CD4-positive, alpha-beta T cell treated with Interleukin-15 for 4 hours (primary cell): ENCODE results near the gene FAM117B.
"Not testable (repeated sequence)": the region's sequence is repeated elsewhere in the genome, so short reads cannot be mapped to it uniquely, and the experiment has no call there.

Source experiments
- DNase-seq: peaks from one replicate; pipeline ENCODE4 v3.0.0-alpha.2; 2020; ENCODE audit warnings: low spot score

The FAM117B gene

DNA sequence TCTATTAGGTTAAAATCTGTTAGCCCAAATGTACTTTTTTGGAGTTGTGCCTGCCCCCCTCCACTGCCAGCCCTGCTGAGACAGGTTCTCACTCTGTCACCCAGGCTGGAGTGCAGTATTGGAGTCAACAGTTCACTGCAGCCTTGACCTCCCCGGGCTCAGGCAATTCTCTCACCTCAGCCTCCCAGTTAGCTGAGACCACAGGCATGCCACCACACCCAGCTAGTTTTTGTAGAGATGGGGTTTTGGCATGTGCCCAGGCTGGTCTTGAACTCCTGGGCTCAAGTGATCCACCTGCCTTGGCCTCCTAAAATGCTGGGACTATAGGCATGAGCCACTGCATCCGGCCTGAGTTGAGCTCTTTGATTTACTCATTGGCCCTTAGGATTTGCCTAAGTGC, 126.1 kb downstream of the FAM117B start:
- DNase-seq = no peak

DNA sequence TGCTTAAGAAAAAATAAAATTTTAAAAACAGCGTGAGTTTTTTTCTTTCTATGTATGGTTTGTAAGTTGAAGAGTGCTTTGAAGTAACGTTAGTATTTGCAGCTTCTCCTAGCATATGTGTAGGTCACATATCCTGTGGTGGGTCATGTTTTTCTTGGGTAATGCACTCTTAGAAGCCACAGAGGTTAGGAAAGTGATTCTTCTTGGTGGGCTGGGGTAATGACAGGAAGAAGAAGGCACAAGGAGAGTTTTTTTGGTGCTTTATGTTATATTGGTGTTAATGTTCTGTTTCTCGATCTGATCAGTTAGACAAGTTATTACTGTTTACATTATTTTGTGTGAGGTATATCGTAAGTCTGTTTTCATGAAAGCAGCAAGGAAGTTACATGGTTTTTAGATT, 127.8 kb downstream of the FAM117B start:
- DNase-seq = no peak

DNA sequence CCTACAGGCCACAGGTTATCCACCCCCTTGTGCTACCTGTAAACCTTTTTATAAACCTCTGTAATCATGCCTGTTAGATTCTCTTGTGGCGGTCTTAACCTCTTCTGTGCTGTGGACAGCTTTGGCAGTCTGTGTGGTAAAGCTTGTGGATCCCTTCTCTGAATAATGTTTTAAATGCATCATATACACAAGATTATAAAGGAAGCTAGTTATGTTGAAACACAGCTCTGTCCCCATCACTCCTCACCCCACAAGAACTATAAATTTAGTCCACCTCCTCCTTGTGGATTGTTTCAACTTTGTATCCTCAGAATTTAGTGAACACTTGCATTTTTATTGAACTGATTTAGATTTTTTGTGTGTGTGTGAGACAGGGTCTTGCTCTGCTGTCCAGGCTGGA, 129.1 kb downstream of the FAM117B start:
- DNase-seq = no peak

DNA sequence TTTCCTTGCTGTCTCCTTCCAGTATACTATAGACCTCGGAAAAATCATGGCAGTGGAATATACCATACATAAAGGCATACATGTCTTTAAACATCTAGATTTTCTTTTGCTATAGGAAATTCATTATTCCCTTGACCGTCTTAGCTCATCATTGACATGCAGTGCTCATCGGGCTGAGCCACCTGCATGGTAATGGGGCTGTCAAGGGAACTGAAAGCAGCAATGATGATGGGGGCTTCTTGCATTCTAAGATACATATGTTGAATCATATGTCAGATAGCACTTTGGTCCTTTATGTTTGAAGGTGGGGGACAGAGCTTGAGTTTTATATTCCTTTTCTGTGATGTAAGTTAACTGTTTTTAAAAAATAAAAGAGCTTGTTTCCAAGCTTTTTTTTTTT, 130.2 kb downstream of the FAM117B start:
- no peak for DNase-seq

DNA sequence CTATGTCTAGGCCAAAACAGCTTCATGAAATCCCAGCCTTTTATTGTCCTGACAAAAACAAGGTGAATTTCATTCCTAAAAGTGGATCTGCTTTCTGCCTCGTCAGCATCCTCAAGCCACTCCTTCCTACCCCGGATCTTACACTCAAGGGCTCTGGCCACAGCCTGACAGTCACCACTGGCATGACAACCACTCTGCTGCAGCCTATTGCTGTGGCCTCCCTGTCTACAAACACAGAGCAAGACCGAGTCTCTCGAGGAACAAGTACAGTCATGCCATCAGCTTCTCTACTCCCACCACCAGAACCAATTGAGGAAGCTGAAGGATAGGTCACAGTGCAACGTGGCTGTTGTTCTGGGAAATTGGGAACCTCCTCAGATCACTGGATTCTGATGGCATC, 130.7 kb downstream of the FAM117B start:
- no peak for DNase-seq

DNA sequence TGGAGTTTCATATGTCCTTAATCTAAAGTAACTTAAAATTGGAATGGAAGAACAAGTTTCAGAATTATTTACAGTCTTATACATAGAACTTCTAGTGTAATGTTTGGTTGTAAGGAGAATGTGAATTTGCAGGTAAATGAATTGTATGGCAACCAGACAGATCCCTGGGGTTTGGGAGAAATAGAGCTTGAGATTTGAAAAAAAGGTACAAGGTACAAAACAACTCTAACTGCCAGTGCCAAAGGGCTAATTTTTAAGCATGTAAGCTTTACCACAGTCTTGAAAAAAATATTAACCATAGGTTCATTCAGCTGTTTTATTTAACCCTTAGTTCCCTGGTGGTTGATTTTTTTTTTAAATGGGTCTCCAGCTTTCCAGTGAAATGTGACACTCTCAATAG, 133.5 kb downstream of the FAM117B start:
- DNase-seq = no peak

DNA sequence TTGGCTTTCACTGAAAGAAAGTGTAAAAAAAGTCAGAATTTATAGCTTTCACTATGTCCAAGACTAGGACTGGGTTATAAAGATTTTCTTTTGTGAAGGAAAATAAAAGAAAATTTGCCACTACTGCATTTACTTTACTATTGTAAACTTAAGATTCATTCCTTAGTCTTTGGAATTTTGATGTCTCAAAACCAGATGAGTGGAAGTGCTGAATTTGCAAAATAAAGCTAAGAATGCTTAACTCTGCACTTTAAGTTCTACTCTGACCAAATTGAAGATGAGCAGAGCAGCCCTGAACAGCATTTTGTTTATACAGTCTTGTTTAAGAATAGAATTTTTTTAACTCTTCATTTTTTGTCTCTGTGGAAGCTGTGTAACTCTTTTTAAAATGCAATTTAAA, 134.4 kb downstream of the FAM117B start:
- DNase-seq = no peak

DNA sequence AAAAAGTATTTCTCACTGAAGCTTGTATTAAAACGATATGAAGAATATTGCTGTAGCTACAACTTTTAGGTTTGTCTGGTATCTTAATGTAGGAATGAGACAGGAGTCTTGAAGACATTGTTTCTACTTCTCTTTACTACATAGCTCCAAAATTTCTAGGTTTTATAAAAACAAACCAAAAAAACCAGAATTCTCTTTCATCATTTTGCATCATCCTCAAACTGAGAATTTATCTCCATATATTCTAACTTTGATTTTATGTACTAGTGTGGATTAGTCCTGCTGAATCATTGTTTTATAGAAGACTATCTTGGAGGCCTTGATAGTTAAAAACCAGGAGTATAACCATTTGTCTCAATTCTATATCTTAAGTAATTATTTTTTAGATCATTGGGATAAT, 136.6 kb downstream of the FAM117B start:
- DNase-seq = no peak

DNA sequence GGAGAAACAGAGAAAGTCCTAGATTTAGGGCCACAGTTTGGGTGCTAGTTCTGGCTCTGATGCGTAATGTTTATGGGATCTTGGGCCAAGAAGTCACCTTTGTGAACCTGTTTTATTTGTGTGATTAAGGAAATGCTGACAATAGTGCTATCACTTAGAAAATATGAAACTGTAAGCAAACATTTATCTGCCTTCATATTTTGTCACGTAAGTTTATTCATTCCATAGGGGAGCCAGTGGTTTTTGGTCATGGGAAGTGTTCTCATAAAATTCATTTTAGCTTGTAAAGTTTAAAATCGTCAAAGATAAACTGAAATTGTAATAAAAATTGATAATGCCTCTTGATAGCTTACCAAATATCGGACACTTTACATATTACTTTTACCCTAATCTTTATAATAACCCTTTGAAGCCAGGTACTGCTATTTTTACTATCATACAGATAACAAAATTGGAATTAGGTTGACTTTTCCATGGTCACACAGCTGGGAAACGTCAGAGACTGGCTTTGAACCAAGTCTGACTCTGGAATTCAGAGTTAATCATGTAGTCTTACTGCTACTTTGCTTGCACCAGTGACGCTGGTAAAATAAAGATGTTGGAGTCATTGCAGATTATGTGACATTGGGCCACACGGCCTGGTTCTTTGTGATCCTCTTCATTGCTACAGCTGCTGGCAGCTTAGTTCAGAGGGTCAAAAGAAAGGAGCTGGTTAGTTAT, 137.1 kb downstream of the FAM117B start:
- no peak for DNase-seq

DNA sequence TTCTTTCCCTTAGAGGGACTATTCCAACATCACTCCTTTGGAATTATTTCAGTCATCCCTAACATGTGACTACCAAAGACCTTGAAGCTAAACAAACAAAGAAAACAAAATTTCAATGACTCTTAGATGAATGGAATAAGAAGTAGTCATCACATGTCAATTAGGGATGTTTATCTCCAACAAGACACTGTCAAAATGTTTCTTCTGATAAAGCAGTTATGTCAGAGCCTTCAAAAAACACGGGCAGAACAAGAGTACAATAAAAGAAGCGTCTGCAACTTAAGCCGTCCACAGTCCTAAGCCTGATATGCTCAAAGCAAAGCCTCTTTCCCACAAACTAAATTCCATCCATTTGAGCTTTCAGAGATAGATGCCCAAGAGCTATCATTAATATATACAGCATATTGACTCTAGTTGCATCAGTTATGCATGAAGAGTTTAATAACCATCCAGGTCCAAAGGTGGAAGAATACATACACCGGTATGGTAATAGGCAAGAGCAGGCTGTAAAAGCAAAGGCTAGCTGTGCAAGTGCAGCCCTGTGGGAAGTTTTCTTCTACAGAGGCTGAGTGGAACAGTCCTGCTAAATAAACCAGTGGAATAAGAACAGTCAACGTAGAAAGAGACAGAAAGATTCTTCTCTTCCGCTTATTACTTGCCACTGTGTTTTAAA, 138.7 kb downstream of the FAM117B start:
- no peak for DNase-seq

DNA sequence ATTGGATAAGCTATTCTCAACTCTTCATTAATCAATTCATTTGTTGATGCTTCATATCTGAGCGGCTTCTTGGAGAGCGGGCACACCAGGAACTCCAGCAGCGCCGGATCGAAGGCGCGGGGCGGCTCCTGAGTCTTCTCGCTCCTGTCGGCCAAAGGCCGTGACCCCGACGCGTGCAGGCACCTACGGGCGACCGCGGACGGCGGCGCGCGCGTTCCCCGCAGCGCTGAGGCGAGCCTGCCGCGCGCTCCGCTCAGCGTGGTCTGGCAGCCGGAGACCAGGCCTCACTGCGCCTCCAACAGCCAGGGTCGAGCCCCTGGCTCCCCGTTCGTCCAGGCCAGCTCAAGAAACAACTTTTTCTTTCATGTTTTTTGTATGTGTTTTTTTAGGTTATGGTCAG, 139.3 kb downstream of the FAM117B start:
- no peak for DNase-seq

DNA sequence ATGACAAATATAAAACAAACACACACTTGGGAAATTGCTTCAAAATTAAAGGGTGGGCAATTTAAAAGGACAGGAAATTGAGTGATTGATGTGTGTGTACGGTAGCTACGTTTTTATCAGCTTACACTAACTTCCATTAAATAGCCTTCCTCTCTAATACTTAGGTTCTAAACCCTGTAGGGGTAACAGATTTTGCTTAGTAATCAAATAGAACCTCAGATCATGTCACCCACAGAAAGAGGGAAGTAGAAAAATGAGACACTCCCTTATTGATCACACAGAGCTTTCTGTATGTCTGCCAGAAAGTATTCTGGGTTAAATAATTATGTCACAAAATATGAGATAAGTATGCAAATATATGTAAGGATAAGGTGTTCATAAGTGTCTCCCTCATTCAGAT, 143.4 kb downstream of the FAM117B start:
- no peak for DNase-seq

DNA sequence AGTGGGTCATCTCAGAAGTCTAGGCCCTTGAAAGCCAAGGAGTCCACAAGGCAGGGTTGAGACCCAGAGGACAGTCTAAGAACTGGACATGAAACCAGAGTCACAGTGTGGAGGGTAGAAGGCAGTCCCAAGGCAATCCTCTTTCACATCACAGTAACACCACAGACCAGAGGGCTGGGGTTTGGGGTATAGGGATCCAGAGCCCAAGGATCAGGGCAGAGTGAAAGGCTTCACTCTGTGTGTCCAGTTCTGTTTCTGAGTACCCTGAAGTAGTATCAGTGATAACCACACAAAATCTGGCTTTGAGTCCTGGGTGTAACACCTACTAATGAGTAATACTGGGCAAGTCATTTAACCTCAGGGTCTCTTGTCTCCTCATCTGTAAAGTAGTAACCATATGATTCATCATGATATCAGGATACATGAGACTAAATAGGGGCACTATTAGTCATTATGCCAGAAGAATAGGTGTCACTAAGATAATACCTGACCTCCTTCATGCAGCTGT, 145.8 kb downstream of the FAM117B start:
- no peak for DNase-seq

DNA sequence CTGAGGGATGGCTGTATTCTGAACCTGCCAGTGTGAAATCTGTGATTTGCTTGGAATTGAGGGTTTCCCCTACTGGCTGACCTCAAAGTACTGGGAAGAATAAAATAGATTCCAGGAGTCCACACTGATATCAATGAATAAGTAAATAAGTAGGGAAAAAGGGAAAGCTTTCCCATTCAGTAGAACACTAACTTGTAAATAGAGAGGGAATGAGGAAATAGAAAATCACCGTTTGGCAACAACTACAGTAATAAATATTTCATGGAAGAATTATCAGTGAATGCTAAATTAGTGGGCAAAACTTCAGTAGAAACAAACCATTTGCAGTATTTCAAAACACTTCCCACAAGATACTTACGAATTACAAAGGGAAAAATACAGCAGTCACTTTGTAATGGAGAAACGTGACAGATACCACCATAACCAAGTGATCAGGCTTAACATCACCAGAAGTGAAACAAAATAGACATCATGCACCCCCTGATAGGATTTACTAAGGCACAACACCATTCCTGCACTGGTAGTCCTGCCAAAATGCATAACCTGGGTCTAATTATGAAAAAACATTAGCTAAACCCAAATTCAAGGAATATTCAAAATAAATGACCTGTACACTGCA, 148.3 kb downstream of the FAM117B start:
- DNase-seq = no peak

DNA sequence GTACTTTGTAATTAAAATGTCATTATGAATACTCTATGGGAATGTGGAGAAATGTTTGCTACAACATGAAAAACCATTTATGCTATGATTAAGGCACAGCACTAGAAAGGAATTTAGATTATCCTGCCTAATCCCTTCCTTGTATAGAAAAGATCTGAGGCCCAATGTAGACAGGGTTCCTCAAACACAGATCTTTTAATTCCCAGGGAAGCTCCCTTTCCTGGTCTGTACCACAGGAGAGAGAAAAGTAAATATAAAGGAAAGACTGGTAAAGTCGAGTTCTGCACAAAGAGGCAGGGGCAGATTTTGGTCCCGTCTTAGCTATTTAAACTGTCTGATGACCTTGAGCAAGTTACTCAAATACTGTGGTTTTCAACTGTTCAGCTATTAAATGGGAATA, 152.1 kb downstream of the FAM117B start:
- no peak for DNase-seq

DNA sequence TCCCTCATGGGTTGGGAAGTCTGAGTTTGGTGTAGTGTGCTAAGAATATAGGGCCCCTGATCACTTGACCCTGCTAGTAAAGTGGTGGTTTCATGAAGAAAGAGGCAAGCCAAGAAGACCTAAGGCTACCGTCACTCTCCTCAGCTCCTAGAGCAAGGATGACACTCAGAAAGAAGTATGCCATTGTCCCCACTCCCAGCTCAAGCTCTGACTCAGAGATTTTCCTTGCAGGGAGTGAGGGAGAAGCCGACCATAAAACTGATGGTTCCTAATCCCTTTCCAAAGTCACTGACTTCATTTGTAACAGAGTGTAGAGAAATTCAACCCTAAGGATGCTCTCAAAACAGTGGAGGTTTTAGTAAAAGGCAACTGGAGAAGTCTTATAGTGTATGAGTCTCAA, 155.9 kb downstream of the FAM117B start:
- no peak for DNase-seq

DNA sequence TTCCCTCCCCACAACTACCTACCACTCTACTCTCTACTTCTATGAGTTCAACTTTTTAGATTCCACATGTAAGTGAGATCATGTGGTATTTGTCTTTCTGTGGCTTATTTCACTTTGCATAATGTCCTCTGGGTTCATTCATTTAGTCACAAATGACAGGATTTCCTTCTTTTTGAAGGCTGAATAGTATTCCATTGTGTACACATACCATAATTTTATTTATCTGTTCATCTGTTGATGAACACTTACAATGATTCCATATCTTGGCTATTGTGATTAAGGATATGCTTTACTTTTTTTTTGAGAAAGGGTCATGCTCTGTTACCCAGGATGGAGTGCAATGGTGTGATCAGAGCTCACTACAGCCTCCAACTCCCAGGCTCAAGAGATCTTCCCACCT, 163.2 kb downstream of the FAM117B start:
- DNase-seq = no peak

DNA sequence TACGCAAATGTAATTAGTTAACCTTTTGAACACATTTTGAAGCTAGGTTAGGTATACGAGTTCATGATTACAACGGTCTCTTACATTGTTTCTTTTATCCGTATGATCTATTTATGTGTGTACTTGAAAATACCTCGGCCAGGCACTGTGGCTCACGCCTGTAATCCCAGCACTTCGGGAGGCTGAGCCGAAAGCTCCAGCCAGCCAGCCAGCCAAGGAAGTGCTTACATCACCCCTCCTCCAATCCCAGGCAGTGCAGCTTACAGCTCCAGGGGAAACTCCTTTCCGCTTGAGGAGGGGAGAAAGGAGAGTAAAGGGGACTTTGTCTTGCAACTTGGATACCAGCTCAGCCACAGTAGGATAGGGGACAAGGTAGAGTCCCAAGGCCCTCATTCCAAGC, 171.1 kb downstream of the FAM117B start:
- DNase-seq = not testable (repeated sequence)

DNA sequence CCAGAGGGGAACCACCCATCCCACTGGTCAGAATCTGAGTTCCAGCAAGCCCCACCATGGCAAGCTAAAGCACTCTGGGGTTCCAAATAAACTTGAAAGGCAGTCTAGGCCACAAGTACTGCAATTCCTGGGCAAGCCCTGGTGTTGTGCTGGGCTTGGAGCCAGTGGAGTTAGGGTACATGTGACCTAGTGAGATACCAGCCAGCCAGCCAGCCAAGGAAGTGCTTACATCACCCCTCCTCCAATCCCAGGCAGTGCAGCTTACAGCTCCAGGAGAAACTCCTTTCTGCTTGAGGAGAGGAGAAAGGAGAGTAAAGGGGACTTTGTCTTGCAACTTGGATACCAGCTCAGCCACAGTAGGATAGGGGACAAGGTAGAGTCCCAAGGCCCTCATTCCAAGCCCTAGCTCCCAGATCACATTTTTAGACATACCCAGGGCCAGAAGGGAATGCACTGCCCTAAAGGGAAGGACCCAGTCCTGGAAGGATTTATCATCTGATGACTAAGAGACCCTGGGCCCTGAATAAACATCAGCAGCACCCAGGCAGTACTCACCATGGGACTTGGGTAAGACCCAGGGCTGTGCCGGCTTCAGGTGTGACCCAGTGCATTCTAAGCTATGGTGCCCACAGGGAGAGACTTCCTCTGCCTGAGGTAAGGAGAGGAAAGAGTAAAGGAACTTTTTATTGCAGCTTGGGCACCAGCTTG, 172.8 kb downstream of the FAM117B start:
- not testable (repeated sequence) for DNase-seq

DNA sequence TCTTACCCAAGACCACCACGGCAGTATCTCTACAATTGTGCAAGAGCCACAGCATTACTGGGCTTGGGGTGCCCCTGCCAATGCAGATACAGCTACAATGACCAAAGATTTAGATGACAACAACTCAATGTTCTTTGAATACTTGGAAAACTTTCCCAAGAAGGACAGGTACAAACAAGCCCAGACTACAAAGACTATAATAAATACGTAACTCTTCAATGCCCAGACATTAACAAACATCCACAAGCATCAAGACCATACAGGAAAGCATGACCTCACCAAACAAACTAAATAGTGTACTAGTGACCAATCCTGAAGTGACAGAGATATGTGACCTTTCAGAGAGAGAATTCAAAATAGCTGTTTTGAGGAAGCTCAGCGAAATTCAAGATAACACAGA, 174.0 kb downstream of the FAM117B start:
- DNase-seq = no peak

DNA sequence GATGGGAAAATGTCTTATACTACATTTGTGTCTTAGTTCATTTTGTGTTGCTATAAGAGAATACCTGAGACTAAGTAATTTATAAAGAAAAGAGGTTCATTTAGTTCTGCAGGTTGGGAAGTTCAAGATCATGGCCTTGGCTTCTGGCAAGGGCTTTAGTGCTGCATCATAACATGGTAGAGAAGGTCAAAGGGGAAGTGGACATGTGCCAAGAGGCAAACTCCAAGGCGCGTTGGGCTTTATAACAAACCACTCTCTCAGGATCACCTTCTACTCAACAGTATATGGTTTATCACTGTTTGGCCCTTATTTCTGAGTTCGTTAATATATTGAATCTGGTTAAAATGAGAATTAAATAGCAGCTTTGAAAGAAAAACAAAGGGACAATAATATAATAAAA, 178.6 kb downstream of the FAM117B start:
- DNase-seq = no peak

DNA sequence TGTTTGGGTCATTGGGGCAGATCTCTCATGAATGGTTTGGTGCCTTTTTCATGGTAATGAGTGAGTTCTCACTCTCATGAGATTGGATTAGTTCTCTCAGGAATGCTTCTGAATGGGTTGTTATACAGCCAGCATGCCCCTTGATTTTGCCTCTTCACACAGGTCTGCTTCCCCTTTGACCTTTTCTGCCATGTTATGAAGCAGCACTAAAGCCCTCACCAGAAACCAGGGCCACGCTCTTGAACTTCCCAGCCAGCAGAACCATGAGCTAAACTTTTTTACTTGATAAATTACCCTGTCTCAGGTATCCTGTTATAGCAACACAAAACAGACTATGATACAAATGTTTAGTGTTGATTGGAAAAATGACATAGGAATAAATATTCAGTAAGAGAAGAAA, 179.5 kb downstream of the FAM117B start:
- no peak for DNase-seq
